B cell (primary cell): ENCODE results near the gene XPNPEP1. TPM values are rescaled to one million over a fixed set of nuclear protein-coding genes. Genes with fewer than 3 reads are reported as not detected.

Source experiments
- ATAC-seq: fragments of 200-7000 bp; cut with Tn5 transposase; one replicate; pipeline ENCODE4 v1.10.0; 2021; ENCODE audit warnings: low read depth, mild to moderate bottlenecking, moderate number of reproducible peaks, moderate library complexity
- CTCF ChIA-PET: fragments of 350-600 bp; sonication (Branson Sonifier 250); formaldehyde crosslinking; loops from one replicate; lab custom pipeline; 2021; ENCODE audit warnings: antibody characterized with exemption, inconsistent platforms; lab: Charles Lee
- POLR2A ChIA-PET: fragments of 350-600 bp; sonication (Branson Sonifier 250); formaldehyde crosslinking; loops from one replicate; lab custom pipeline; 2021; ENCODE audit warnings: antibody characterized with exemption; lab: Charles Lee
- DNase-seq: peaks from one replicate; pipeline ENCODE4 v3.0.0; 2013
- H2AFZ ChIP-seq: 2 replicates; pipeline ENCODE4 v1.6.1; 2012; ENCODE audit warnings: mild to moderate bottlenecking, low read depth, low read length; ENCODE audit not compliant: insufficient read depth, poor library complexity, severe bottlenecking
- H3K27ac ChIP-seq, 2 donors: 1 replicate in 1 of 2; 2 replicates in 1 of 2; pipeline ENCODE4 v1.5.1; 2012 to 2013; ENCODE audit warnings: low read length in 2 of 2, mild to moderate bottlenecking in 2 of 2, moderate library complexity in 1 of 2
- H3K27me3 ChIP-seq, 4 experiments: fragments of 200-600 bp in 1 of 4; sonication (generic) in 1 of 4; replicated peaks in 1 of 4; 1 replicate in 2 of 4; 2 replicates in 2 of 4; pipeline versions ENCODE4 v1.6.1 to v1.7.0; 2013 to 2016; ENCODE audit warnings: low read length in 3 of 4, mild to moderate bottlenecking in 2 of 4, mixed read lengths in 1 of 4, moderate library complexity in 1 of 4; ENCODE audit not compliant: insufficient read depth in 4 of 4, control insufficient read depth in 3 of 4; ENCODE audit errors: control extremely low read depth in 1 of 4
- H3K36me3 ChIP-seq, 2 experiments: replicated peaks in 1 of 2; 1 replicate in 1 of 2; 2 replicates in 1 of 2; pipeline versions ENCODE4 v1.6.1 to v1.7.1; 2013; ENCODE audit warnings: low read length in 1 of 2; ENCODE audit not compliant: insufficient read depth in 2 of 2, control insufficient read depth in 1 of 2; ENCODE audit errors: control extremely low read depth in 1 of 2, extremely low read depth in 1 of 2
- H3K4me1 ChIP-seq, 2 donors: fragments of 200-600 bp in 1 of 2; sonication (generic) in 1 of 2; 1 replicate in 1 of 2; 2 replicates in 1 of 2; pipeline versions ENCODE4 v1.5.1 to v1.6.1; 2013 to 2017; ENCODE audit warnings: low read length in 2 of 2; ENCODE audit not compliant: control insufficient read depth in 2 of 2, insufficient read depth in 2 of 2
- H3K4me2 ChIP-seq: replicated peaks from 2 replicates; pipeline ENCODE3; 2012; ENCODE audit warnings: mild to moderate bottlenecking, low read depth, low read length; ENCODE audit not compliant: poor library complexity, severe bottlenecking
- H3K4me3 ChIP-seq, 5 experiments: fragments of 200-600 bp in 1 of 5; sonication (generic) in 1 of 5; 1 replicate in 3 of 5; 2 replicates in 2 of 5; pipeline versions ENCODE4 v1.5.1 to v1.7.0; 2011 to 2016; ENCODE audit warnings: low read length in 4 of 5, mild to moderate bottlenecking in 4 of 5, low read depth in 2 of 5, control low read depth in 1 of 5, moderate library complexity in 1 of 5; ENCODE audit not compliant: insufficient read depth in 1 of 5; ENCODE audit errors: control extremely low read depth in 1 of 5, extremely low read depth in 1 of 5
- H3K79me2 ChIP-seq: fragments of 200-600 bp; sonication (generic); one replicate; pipeline ENCODE4 v1.6.0; 2016; ENCODE audit warnings: low read length; ENCODE audit not compliant: control insufficient read depth, insufficient read depth
- H3K9ac ChIP-seq: fragments of 200-600 bp; sonication (generic); 2 replicates; pipeline ENCODE4 v1.6.1; 2017; ENCODE audit warnings: mild to moderate bottlenecking, low read length, moderate library complexity
- H3K9me3 ChIP-seq, 3 donors: one replicate each; pipeline versions ENCODE4 v1.6.1 to v1.7.1; 2013; ENCODE audit warnings: low read length in 2 of 3; ENCODE audit not compliant: control insufficient read depth in 2 of 3, insufficient read depth in 1 of 3; ENCODE audit errors: control extremely low read depth in 1 of 3
- H4K20me1 ChIP-seq: 2 replicates; pipeline ENCODE4 v1.6.0; 2012; ENCODE audit warnings: mild to moderate bottlenecking, low read length; ENCODE audit not compliant: insufficient read depth, control insufficient read depth, poor library complexity, severe bottlenecking
- H3K27ac Mint-ChIP-seq: one replicate; pipeline ENCODE4 v1.8.0; 2021; ENCODE audit warnings: mixed read lengths
- H3K27me3 Mint-ChIP-seq: one replicate; pipeline ENCODE4 v1.8.0; 2021; ENCODE audit warnings: mixed read lengths
- H3K4me1 Mint-ChIP-seq: one replicate; pipeline ENCODE4 v1.8.0; 2021; ENCODE audit warnings: mixed read lengths
- H3K4me3 Mint-ChIP-seq: one replicate; pipeline ENCODE4 v1.8.0; 2021; ENCODE audit warnings: mixed read lengths
- H3K9me3 Mint-ChIP-seq: one replicate; pipeline ENCODE4 v1.8.0; 2022; ENCODE audit warnings: mixed read lengths; ENCODE audit not compliant: insufficient read depth
- EZH2 ChIP-seq: IDR thresholded peaks from 2 replicates; pipeline ENCODE4 v1.6.1; 2012; ENCODE audit warnings: borderline replicate concordance, low read depth, mild to moderate bottlenecking, moderate library complexity, low read length; ENCODE audit not compliant: insufficient read depth, poor library complexity, severe bottlenecking
- WGBS: methylation state at CpG from one replicate; pipeline ENCODE4 v1.1.5; 2013; ENCODE audit warnings: missing lambda C conversion rate; ENCODE audit not compliant: insufficient coverage; 5-methylcytosine and 5-hydroxymethylcytosine counted together
- intact Hi-C: fragments of 100-400 bp; cut with micrococcal nuclease; formaldehyde crosslinking; loops from one replicate; pipeline ENCODE4 v1.10.0; 2022
- polyA plus RNA-seq: library from polyadenylated mRNA; depleted of rRNA; stranded (reverse); fragments of >200 nt; gene quantifications from 2 replicates; pipeline ENCODE4 v1.2.3, GENCODE V29; 2012
- total RNA-seq, 2 donors: library from RNA; stranded (reverse); fragments of 120-200 nt in 1 of 2; gene quantifications; 1 replicate in 1 of 2; 2 replicates in 1 of 2; pipeline versions ENCODE4 v1.2.3 to v1.2.4, GENCODE V29; 2013 to 2022
- TF ChIP-seq, protein P1 (sequence below): fragments of 200-600 bp; IDR thresholded peaks from one replicate; pipeline ENCODE4 v1.8.0; 2022; ENCODE audit warnings: antibody characterized with exemption, mild to moderate bottlenecking

The XPNPEP1 gene
- total and polyA plus RNA-seq, 2 donors (not counting 1 experiment from before 2014, with no cell fraction given): 60.6 to 70.8 TPM

DNA sequence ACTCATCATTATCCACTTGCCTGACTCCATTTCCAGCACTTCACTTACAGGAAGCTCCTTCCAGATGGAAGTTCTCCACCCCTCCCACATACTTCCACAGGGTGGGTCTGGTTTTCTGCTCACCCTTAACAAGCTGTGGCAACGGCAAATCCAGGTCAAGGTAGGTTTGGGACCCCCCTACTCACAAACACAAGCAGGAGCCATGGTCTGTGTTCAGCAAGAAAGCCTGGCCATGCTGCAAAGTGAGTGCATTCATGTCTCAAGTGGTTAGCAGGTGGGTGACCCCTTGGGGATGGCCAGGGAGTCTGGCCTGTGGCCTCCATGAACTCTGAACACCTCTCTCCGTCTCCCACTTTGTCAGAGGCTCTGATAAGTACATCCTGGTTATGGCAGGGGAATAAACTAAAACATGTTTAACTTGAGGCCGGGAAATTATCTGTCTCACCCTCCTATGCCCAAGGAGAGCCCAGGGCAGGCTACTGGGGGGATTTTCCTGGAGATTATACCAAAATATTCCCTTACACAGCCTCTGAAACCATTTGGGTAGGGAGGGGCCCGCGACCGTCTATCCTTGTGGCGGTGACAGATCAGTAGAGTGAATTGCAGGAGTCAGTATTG is 844 bp downstream of the XPNPEP1 start:
- peak overlapping the region; percentile 97 for H2AFZ ChIP-seq
- no peaks in the 10 kb centered on the region for H4K20me1 ChIP-seq
- Mint-ChIP-seq H3K4me3 (peak overlapping the region; percentile 90), H3K27ac (peak overlapping the region; percentile 88), H3K9me3 (no peaks in the 10 kb centered on the region), H3K4me1 (peaks cover 42% of the 10 kb centered on the region), H3K27me3 (no peaks in the 10 kb centered on the region)
- H3K27me3 ChIP-seq: no peaks in the 10 kb centered on the region
- POLR2A ChIA-PET: no interaction called here
- TF ChIP-seq, protein P1, sequence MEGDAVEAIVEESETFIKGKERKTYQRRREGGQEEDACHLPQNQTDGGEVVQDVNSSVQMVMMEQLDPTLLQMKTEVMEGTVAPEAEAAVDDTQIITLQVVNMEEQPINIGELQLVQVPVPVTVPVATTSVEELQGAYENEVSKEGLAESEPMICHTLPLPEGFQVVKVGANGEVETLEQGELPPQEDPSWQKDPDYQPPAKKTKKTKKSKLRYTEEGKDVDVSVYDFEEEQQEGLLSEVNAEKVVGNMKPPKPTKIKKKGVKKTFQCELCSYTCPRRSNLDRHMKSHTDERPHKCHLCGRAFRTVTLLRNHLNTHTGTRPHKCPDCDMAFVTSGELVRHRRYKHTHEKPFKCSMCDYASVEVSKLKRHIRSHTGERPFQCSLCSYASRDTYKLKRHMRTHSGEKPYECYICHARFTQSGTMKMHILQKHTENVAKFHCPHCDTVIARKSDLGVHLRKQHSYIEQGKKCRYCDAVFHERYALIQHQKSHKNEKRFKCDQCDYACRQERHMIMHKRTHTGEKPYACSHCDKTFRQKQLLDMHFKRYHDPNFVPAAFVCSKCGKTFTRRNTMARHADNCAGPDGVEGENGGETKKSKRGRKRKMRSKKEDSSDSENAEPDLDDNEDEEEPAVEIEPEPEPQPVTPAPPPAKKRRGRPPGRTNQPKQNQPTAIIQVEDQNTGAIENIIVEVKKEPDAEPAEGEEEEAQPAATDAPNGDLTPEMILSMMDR: no peak
- TF ChIP-seq EZH2: no peak
- intact Hi-C loops: loop anchor here (2.0 to 10.0 kb wide), 3 partner anchors 38 to 642 kb away; partner anchors contain the start of gene SMC3
- H3K27ac ChIP-seq: peak overlapping the region; percentile 60 to 81
- peak overlapping the region; percentile 93 for H3K4me2 ChIP-seq
- H3K9me3 ChIP-seq: no peaks in the 10 kb centered on the region
- peak overlapping the region; percentile 55 to 91 (median 75) for H3K4me3 ChIP-seq
- ATAC-seq (no peak), DNase-seq (peak; percentile 27)
- peak overlapping the region; percentile 90 for H3K9ac ChIP-seq
- CTCF ChIA-PET: interaction anchor here (0.9 kb wide), 1 partner anchor 9 kb away, joined by 3 read pairs; no protein-coding TSS in a partner anchor
- H3K36me3 ChIP-seq: no peaks in the 10 kb centered on the region
- peaks cover 52% of the 10 kb centered on the region for H3K79me2 ChIP-seq
- WGBS: 7% methylated on average over 4 of the region's 7 CpGs
- peaks cover 21 to 27% of the 10 kb centered on the region in 2 donors for H3K4me1 ChIP-seq

DNA sequence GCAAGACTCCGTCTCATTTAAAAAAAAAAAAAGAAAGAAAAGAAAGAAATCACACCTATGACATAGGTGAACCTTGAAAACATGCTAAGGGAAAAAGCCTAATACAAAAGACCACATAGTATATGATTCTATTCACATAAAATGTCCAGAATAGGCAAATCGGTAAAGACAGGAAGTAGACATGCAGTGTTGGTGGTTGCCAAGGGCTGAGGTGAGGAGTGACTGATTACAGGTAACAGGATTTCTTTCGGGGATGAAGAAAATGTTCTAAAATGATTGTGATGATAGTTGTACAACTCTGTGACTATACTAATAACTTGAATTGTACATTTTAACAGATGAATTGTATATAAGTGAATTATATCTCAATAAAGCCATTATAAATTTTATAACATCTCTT is 3.3 kb downstream of the XPNPEP1 start:
- Histone ChIP-seq H4K20me1 (peaks cover 14% of the 10 kb centered on the region), H3K4me1 (peaks cover 34 to 47% of the 10 kb centered on the region in 2 donors), H2AFZ (no peak overlapping the region), H3K4me3 (no peak overlapping the region), H3K9me3 (no peaks in the 10 kb centered on the region), H3K27me3 (no peaks in the 10 kb centered on the region), H3K36me3 (no peaks in the 10 kb centered on the region), H3K9ac (no peak overlapping the region), H3K79me2 (peaks cover 72% of the 10 kb centered on the region), H3K4me2 (no peak overlapping the region), H3K27ac (no peak overlapping the region)
- no peak for DNase-seq
- no peak overlapping the region for H3K4me3 Mint-ChIP-seq
- CTCF ChIA-PET: no interaction called here
- intact Hi-C loops: loop anchor here (5.0 to 10.0 kb wide), 2 partner anchors 147 to 645 kb away; partner anchors contain the start of gene SMC3
- no peaks in the 10 kb centered on the region for H3K9me3 Mint-ChIP-seq
- ATAC-seq: no peak
- POLR2A ChIA-PET: no interaction called here
- no peaks in the 10 kb centered on the region for H3K27me3 Mint-ChIP-seq
- H3K4me1 Mint-ChIP-seq: peaks cover 63% of the 10 kb centered on the region
- no CpG with 5 or more reads among the region's 3 CpGs for WGBS
- H3K27ac Mint-ChIP-seq: no peak overlapping the region
- TF ChIP-seq EZH2: no peak
- TF ChIP-seq, protein P1: no peak
